H9 (cell line): Measurements from ENCODE around the gene VWA1. TPM values are rescaled to one million over a fixed set of nuclear protein-coding genes. Genes with fewer than 3 reads are reported as not detected.
"Not testable (repeated sequence)": the region's sequence is repeated elsewhere in the genome, so short reads cannot be mapped to it uniquely, and the experiment has no call there.

Source experiments
- DNase-seq: peaks from one replicate; pipeline ENCODE4 v3.0.0-alpha.2; 2017
- H2AFZ ChIP-seq: one replicate; pipeline ENCODE4 v1.6.1; 2013; ENCODE audit warnings: mild to moderate bottlenecking, low read length, control low read depth, moderate library complexity
- H2AK5ac ChIP-seq: 2 replicates; pipeline ENCODE4 v1.6.1; 2013; ENCODE audit warnings: low read length, control low read depth, mixed read lengths; ENCODE audit not compliant: insufficient read length
- H2BK120ac ChIP-seq: one replicate; pipeline ENCODE4 v1.6.1; 2013; ENCODE audit warnings: low read depth, mild to moderate bottlenecking, low read length, control low read depth, inconsistent platforms; ENCODE audit not compliant: poor library complexity, severe bottlenecking
- H2BK12ac ChIP-seq: 2 replicates; pipeline ENCODE4 v1.6.1; 2013; ENCODE audit warnings: low read length, control low read depth, mixed read lengths, low read depth; ENCODE audit not compliant: insufficient read length
- H2BK15ac ChIP-seq: 2 replicates; pipeline ENCODE4 v1.6.1; 2013; ENCODE audit warnings: low read depth, low read length, control low read depth
- H2BK20ac ChIP-seq: one replicate; pipeline ENCODE4 v1.6.1; 2013; ENCODE audit warnings: low read depth, mild to moderate bottlenecking, low read length, control low read depth, inconsistent platforms; ENCODE audit not compliant: poor library complexity, severe bottlenecking
- H2BK5ac ChIP-seq: 2 replicates; pipeline ENCODE4 v1.6.1; 2013; ENCODE audit warnings: low read length, control low read depth, mixed read lengths; ENCODE audit not compliant: insufficient read length
- H3K14ac ChIP-seq: 2 replicates; pipeline ENCODE4 v1.6.1; 2013; ENCODE audit warnings: low read length, control low read depth; ENCODE audit not compliant: insufficient read depth
- H3K18ac ChIP-seq: 2 replicates; pipeline ENCODE4 v1.6.1; 2013; ENCODE audit warnings: low read depth, mild to moderate bottlenecking, mixed read lengths, low read length, control low read depth; ENCODE audit not compliant: insufficient read length
- H3K23ac ChIP-seq: 2 replicates; pipeline ENCODE4 v1.6.1; 2013; ENCODE audit warnings: low read length, control low read depth, mixed read lengths, low read depth; ENCODE audit not compliant: insufficient read length
- H3K23me2 ChIP-seq: 2 replicates; pipeline ENCODE4 v1.6.1; 2013; ENCODE audit warnings: low read depth, mild to moderate bottlenecking, mixed read lengths, low read length, control low read depth; ENCODE audit not compliant: insufficient read length, poor library complexity, severe bottlenecking
- H3K27ac ChIP-seq: 2 replicates; pipeline ENCODE4 v1.5.1; 2013; ENCODE audit warnings: low read length, control low read depth, mixed read lengths, low read depth; ENCODE audit not compliant: insufficient read length
- H3K27me3 ChIP-seq: 2 replicates; pipeline ENCODE4 v1.6.1; 2013; ENCODE audit warnings: low read length, control low read depth, inconsistent platforms; ENCODE audit not compliant: insufficient read depth
- H3K4ac ChIP-seq: 2 replicates; pipeline ENCODE4 v1.6.1; 2013; ENCODE audit warnings: low read depth, mild to moderate bottlenecking, control low read depth, inconsistent platforms, low read length, moderate library complexity
- H3K4me1 ChIP-seq: 2 replicates; pipeline ENCODE4 v1.6.1; 2013; ENCODE audit warnings: low read length, control low read depth, inconsistent platforms; ENCODE audit not compliant: insufficient read depth
- H3K4me2 ChIP-seq: 2 replicates; pipeline ENCODE4 v1.6.1; 2013; ENCODE audit warnings: low read length, control low read depth, mixed read lengths; ENCODE audit not compliant: insufficient read length, insufficient read depth
- H3K56ac ChIP-seq: 2 replicates; pipeline ENCODE4 v1.6.1; 2013; ENCODE audit warnings: low read depth, mild to moderate bottlenecking, mixed read lengths, low read length, control low read depth; ENCODE audit not compliant: insufficient read length
- H3K79me1 ChIP-seq: 2 replicates; pipeline ENCODE4 v1.6.1; 2013; ENCODE audit warnings: low read depth, mild to moderate bottlenecking, moderate library complexity, low read length, control low read depth, inconsistent platforms; ENCODE audit not compliant: insufficient read depth, poor library complexity, severe bottlenecking
- H3K79me2 ChIP-seq: 2 replicates; pipeline ENCODE4 v1.6.1; 2013; ENCODE audit warnings: low read length, control low read depth, inconsistent platforms; ENCODE audit not compliant: insufficient read depth
- H3K9ac ChIP-seq: 2 replicates; pipeline ENCODE4 v1.6.1; 2013; ENCODE audit warnings: low read length, control low read depth, mixed read lengths; ENCODE audit not compliant: insufficient read length; ENCODE audit errors: extremely low read depth
- H3K9me3 ChIP-seq: one replicate; pipeline ENCODE4 v1.6.1; 2013; ENCODE audit warnings: low read depth, low read length, inconsistent platforms; ENCODE audit not compliant: control insufficient read depth
- H3T11ph ChIP-seq: one replicate; pipeline ENCODE4 v1.6.1; 2013; ENCODE audit warnings: mild to moderate bottlenecking, low read length, control low read depth, inconsistent platforms
- H4K20me1 ChIP-seq: one replicate; pipeline ENCODE4 v1.6.1; 2013; ENCODE audit not compliant: control insufficient read depth, insufficient read length, insufficient read depth
- H4K5ac ChIP-seq: 2 replicates; pipeline ENCODE4 v1.6.1; 2013; ENCODE audit warnings: low read depth, mild to moderate bottlenecking, mixed read lengths, low read length, control low read depth; ENCODE audit not compliant: insufficient read length
- H4K8ac ChIP-seq: replicated peaks from 2 replicates; pipeline ENCODE4 v1.6.1; 2013; ENCODE audit warnings: low read length, control low read depth, mixed read lengths, low read depth; ENCODE audit not compliant: insufficient read length
- H4K91ac ChIP-seq: 2 replicates; pipeline ENCODE4 v1.6.1; 2013; ENCODE audit warnings: low read depth, mild to moderate bottlenecking, moderate library complexity, mixed read lengths, low read length, control low read depth; ENCODE audit not compliant: insufficient read length
- H3K27ac Mint-ChIP-seq, 3 experiments: 2 replicates in 2 of 3; 3 replicates in 1 of 3; pipeline ENCODE4 v1.8.0; 2020 to 2021; ENCODE audit warnings: mixed read lengths in 3 of 3, mild to moderate bottlenecking in 1 of 3, moderate library complexity in 1 of 3
- H3K27me3 Mint-ChIP-seq: 2 replicates; pipeline ENCODE4 v1.8.0; 2021; ENCODE audit warnings: low read depth, mild to moderate bottlenecking, moderate library complexity, mixed read lengths
- H3K36me3 Mint-ChIP-seq, 3 experiments: 2 replicates in 2 of 3; 3 replicates in 1 of 3; pipeline ENCODE4 v1.8.0; 2020 to 2021; ENCODE audit warnings: low read depth in 3 of 3, mixed read lengths in 3 of 3; ENCODE audit not compliant: insufficient read depth in 1 of 3
- H3K4me1 Mint-ChIP-seq, 2 experiments: 2 replicates each; pipeline ENCODE4 v1.8.0; 2020; ENCODE audit warnings: mixed read lengths in 2 of 2
- H3K4me3 Mint-ChIP-seq, 2 experiments: 2 replicates in 1 of 2; 3 replicates in 1 of 2; pipeline ENCODE4 v1.8.0; 2020 to 2021; ENCODE audit warnings: mild to moderate bottlenecking in 2 of 2, mixed read lengths in 2 of 2, moderate library complexity in 1 of 2
- H3K9me3 Mint-ChIP-seq, 2 experiments: 2 replicates in 1 of 2; 3 replicates in 1 of 2; pipeline ENCODE4 v1.8.0; 2020; ENCODE audit warnings: mild to moderate bottlenecking in 2 of 2, mixed read lengths in 2 of 2, moderate library complexity in 1 of 2
- WGBS: extraction: QIAGEN DNeasy Blood & Tissue Kit; methylation state at CpG from one replicate; pipeline ENCODE4 v1.1.7; 2013; ENCODE audit warnings: missing lambda C conversion rate, low lambda C conversion rate, mixed read lengths; ENCODE audit not compliant: insufficient read length; ENCODE audit errors: extremely low coverage; 5-methylcytosine and 5-hydroxymethylcytosine counted together
- total RNA-seq: library from RNA; stranded (reverse); gene quantifications from 2 replicates; pipeline ENCODE4 v1.2.1, GENCODE V29; 2021
- TF ChIP-seq, protein P1 (sequence below): fragments of 200-600 bp; sonication (generic); conservative IDR thresholded peaks from 3 replicates; pipeline ENCODE4 v1.8.0; 2021; ENCODE audit warnings: antibody characterized with exemption, mild to moderate bottlenecking

The VWA1 gene
- total RNA-seq, 1 experiment from 2014 or later = 57.1 TPM

DNA sequence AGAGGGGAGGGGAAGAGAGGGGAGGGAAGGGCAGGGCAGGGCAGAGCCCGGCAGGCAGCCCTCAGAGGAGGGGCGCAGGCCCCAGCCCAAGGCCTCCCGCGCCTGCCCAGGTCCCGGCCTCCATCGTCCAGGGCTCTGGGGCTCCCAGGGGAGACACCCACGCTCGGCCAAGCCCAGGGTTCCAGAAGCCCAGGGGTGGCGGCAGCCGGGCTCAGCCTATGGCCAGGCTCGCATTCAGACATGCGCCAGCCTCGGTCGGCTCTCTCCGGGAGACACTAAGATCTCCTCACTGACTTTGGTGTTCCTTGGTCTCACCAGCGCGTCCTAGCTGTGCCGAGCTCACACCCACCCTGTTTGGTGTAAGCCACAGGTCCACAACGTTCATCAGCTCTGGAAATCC lies 7.3 kb upstream of the VWA1 start:
- Histone ChIP-seq H3K4me2 (no peak overlapping the region), H4K5ac (no peak overlapping the region), H3K27ac (no peak overlapping the region)

DNA sequence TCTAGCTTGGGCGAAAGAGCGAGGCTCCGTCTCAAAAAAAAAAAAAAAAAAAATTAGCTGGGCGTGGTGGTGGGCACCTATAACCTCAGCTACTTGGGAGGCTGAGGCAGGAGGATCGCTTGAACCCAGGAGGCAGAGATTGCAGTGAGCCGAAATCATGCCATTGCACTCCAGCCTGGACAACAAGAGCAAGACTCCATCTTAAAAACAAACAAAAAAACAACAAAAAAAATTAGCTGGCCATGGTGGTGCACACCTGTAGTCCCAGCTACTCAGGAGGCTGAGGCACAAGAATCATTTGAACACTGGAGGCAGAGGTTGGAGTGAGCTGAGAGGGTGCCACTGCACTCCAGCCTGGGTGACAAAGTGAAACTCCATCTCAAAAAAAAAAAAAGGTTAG lies 6.5 kb upstream of the VWA1 start:
- H3K79me2 ChIP-seq, H3K9me3 ChIP-seq, H3K27ac ChIP-seq, H2BK12ac ChIP-seq, H2AFZ ChIP-seq, H2BK20ac ChIP-seq, H3K9me3 Mint-ChIP-seq, H3K4me2 ChIP-seq, H3K14ac ChIP-seq, H3K4ac ChIP-seq, H2BK120ac ChIP-seq, H3K23me2 ChIP-seq, H4K20me1 ChIP-seq, H4K5ac ChIP-seq, H2BK15ac ChIP-seq, H3K23ac ChIP-seq, DNase-seq, H2BK5ac ChIP-seq, H3K27ac Mint-ChIP-seq, H3K4me1 ChIP-seq, H3K27me3 Mint-ChIP-seq, H3K56ac ChIP-seq, H3K79me1 ChIP-seq, H3T11ph ChIP-seq, H3K36me3 Mint-ChIP-seq, H3K27me3 ChIP-seq, H4K91ac ChIP-seq, H3K18ac ChIP-seq, H2AK5ac ChIP-seq, H3K9ac ChIP-seq, H4K8ac ChIP-seq: not testable (repeated sequence)
- no CpG with 5 or more reads among the region's 6 CpGs for WGBS
- peaks cover 32 to 50% of the 10 kb centered on the region in 2 experiments for H3K4me1 Mint-ChIP-seq
- peak overlapping the region in 1 of 2 experiments; percentile 26; a peak in 2 of 5 replicates for H3K4me3 Mint-ChIP-seq

More for the DNA sequence above, 7.3 kb upstream of the VWA1 start:
- H3K23ac ChIP-seq = no peak overlapping the region
- H3K56ac ChIP-seq = no peak overlapping the region
- no peaks in the 10 kb centered on the region for H4K20me1 ChIP-seq
- H3K14ac ChIP-seq = no peak overlapping the region
- H2BK120ac ChIP-seq = no peak overlapping the region
- H3K79me1 ChIP-seq = no peaks in the 10 kb centered on the region
- no peak overlapping the region for H3K4ac ChIP-seq
- no peak overlapping the region for H2AK5ac ChIP-seq
- H3K9ac ChIP-seq = no peak overlapping the region
- no peak overlapping the region for H3K18ac ChIP-seq
- no peak overlapping the region for H2BK20ac ChIP-seq
- H3T11ph ChIP-seq = no peak overlapping the region
- H3K9me3 ChIP-seq = no peaks in the 10 kb centered on the region
- no peak overlapping the region for H2BK5ac ChIP-seq
- H3K4me3 Mint-ChIP-seq = peak overlapping the region; percentile 43 to 70
- TF ChIP-seq, protein P1, sequence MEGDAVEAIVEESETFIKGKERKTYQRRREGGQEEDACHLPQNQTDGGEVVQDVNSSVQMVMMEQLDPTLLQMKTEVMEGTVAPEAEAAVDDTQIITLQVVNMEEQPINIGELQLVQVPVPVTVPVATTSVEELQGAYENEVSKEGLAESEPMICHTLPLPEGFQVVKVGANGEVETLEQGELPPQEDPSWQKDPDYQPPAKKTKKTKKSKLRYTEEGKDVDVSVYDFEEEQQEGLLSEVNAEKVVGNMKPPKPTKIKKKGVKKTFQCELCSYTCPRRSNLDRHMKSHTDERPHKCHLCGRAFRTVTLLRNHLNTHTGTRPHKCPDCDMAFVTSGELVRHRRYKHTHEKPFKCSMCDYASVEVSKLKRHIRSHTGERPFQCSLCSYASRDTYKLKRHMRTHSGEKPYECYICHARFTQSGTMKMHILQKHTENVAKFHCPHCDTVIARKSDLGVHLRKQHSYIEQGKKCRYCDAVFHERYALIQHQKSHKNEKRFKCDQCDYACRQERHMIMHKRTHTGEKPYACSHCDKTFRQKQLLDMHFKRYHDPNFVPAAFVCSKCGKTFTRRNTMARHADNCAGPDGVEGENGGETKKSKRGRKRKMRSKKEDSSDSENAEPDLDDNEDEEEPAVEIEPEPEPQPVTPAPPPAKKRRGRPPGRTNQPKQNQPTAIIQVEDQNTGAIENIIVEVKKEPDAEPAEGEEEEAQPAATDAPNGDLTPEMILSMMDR = no peak
- H3K27me3 Mint-ChIP-seq = no peaks in the 10 kb centered on the region
- no peak overlapping the region for H2BK15ac ChIP-seq
- H3K27me3 ChIP-seq = no peaks in the 10 kb centered on the region
- H2BK12ac ChIP-seq = no peak overlapping the region
- peaks cover 3 to 4% of the 10 kb centered on the region in 2 experiments; a peak in 4 of 5 replicates for H3K9me3 Mint-ChIP-seq
- no peak overlapping the region for H2AFZ ChIP-seq
- peaks cover 31 to 48% of the 10 kb centered on the region in 2 experiments for H3K4me1 Mint-ChIP-seq
- H3K23me2 ChIP-seq = peaks cover 3% of the 10 kb centered on the region
- H3K27ac Mint-ChIP-seq = peak overlapping the region in 1 of 3 experiments; percentile 10; a peak in 1 of 7 replicates
- H3K79me2 ChIP-seq = no peaks in the 10 kb centered on the region
- no peak overlapping the region for H4K8ac ChIP-seq
- peaks cover 3 to 5% (median 4%) of the 10 kb centered on the region in 3 experiments; a peak in 6 of 7 replicates for H3K36me3 Mint-ChIP-seq
- DNase-seq = peak; percentile 32
- no peak overlapping the region for H4K91ac ChIP-seq
- no CpG with 5 or more reads among the region's 19 CpGs for WGBS
- peaks cover 2% of the 10 kb centered on the region; the same call in 1 of the 2 replicates for H3K4me1 ChIP-seq
